ENCODE results near the gene IWS1. TPM values are rescaled to one million over a fixed set of nuclear protein-coding genes. Genes with fewer than 3 reads are reported as not detected.

Gene IWS1
- total and polyA plus RNA-seq, 7 experiments from 2014 or later = 15.7 to 57.5 (median 39.7) TPM

DNA sequence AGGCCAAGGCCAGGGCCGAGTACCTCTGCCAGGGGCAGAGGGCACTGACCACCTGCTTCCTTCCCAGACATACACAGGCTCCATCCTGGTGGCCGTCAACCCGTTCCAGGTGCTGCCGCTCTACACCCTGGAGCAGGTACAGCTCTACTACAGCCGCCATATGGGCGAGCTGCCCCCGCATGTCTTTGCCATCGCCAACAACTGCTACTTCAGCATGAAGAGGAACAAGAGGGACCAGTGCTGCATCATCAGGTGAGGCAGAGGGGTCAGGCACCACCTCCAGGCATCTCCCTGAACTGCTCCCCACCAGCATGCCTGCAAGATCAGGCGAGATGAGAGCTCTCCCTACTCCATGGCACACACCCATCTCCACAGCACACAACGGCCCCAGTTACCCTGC, 40.3 kb upstream of the IWS1 start:
- Histone ChIP-seq H3K27ac (ENCODE audit: low read depth, low read length) (no peak overlapping the region), H3K27me3 (ENCODE audit: control insufficient read depth in 2 of 2, insufficient read depth in 2 of 2, low read length in 2 of 2) (no peaks in the 10 kb centered on the region), H3K9me3 (ENCODE audit: control insufficient read depth in 2 of 3, low read length in 3 of 3) (no peaks in the 10 kb centered on the region), H3K4me3 (ENCODE audit: low read length) (no peak overlapping the region), H3K36me3 (ENCODE audit: control insufficient read depth in 2 of 3, insufficient read depth in 3 of 3, low read length in 3 of 3) (no peaks in the 10 kb centered on the region), H3K4me1 (ENCODE audit: control insufficient read depth in 2 of 2, insufficient read depth in 2 of 2, low read length in 2 of 2) (no peaks in the 10 kb centered on the region)
- ChIA-PET POLR2A (no interaction called here), CTCF (no interaction called here)
- H3K27me3 Mint-ChIP-seq = peaks cover 0 to 37% (median 0%) of the 10 kb centered on the region in 5 donors
- intact Hi-C loops (cut with micrococcal nuclease) = no loop called here
- H3K9me3 Mint-ChIP-seq = peaks cover 0 to 5% (median 0%) of the 10 kb centered on the region in 11 donors
- no peak overlapping the region for H3K27ac Mint-ChIP-seq
- no peak overlapping the region for H3K4me3 Mint-ChIP-seq
- peaks cover 0 to 7% (median 0%) of the 10 kb centered on the region in 5 donors for H3K36me3 Mint-ChIP-seq
- ATAC-seq (no peak), DNase-seq (no peak)
- peaks cover 0 to 20% (median 0%) of the 10 kb centered on the region in 7 donors for H3K4me1 Mint-ChIP-seq

- intact Hi-C loops (cut with micrococcal nuclease) = no loop called here
- ChIA-PET CTCF (no interaction called here), POLR2A (no interaction called here)
- Mint-ChIP-seq H3K27me3 (peaks cover 0 to 39% (median 0%) of the 10 kb centered on the region in 5 donors), H3K4me1 (peaks cover 0 to 20% (median 0%) of the 10 kb centered on the region in 7 donors), H3K9me3 (peaks cover 0 to 5% (median 0%) of the 10 kb centered on the region in 11 donors), H3K36me3 (peaks cover 0 to 7% (median 0%) of the 10 kb centered on the region in 5 donors), H3K27ac (no peak overlapping the region), H3K4me3 (no peak overlapping the region)
- DNase-seq (no peak), ATAC-seq (no peak)
- Histone ChIP-seq H3K36me3 (ENCODE audit: control insufficient read depth in 2 of 3, insufficient read depth in 3 of 3, low read length in 3 of 3) (no peaks in the 10 kb centered on the region), H3K27me3 (ENCODE audit: control insufficient read depth in 2 of 2, insufficient read depth in 2 of 2, low read length in 2 of 2) (no peaks in the 10 kb centered on the region), H3K27ac (ENCODE audit: low read depth, low read length) (no peak overlapping the region), H3K4me3 (ENCODE audit: low read length) (no peak overlapping the region), H3K4me1 (ENCODE audit: control insufficient read depth in 2 of 2, insufficient read depth in 2 of 2, low read length in 2 of 2) (no peaks in the 10 kb centered on the region), H3K9me3 (ENCODE audit: control insufficient read depth in 2 of 3, low read length in 3 of 3) (no peaks in the 10 kb centered on the region)
Measured at GRCh38 chr2:127566139-127566417, 39.8 kb upstream of the IWS1 start.

GRCh38 chr2:127565261-127566138, 39.2 kb upstream of the IWS1 start:
- H3K4me1 ChIP-seq (ENCODE audit: control insufficient read depth in 2 of 2, insufficient read depth in 2 of 2, low read length in 2 of 2) = no peaks in the 10 kb centered on the region
- POLR2A ChIA-PET = no interaction called here
- no peaks in the 10 kb centered on the region for H3K27me3 ChIP-seq (ENCODE audit: control insufficient read depth in 2 of 2, insufficient read depth in 2 of 2, low read length in 2 of 2)
- no peak overlapping the region for H3K27ac ChIP-seq (ENCODE audit: low read depth, low read length)
- Mint-ChIP-seq H3K4me3 (no peak overlapping the region), H3K27me3 (peaks cover 0 to 42% (median 0%) of the 10 kb centered on the region in 5 donors), H3K9me3 (peaks cover 0 to 5% (median 0%) of the 10 kb centered on the region in 11 donors), H3K36me3 (peaks cover 0 to 7% (median 0%) of the 10 kb centered on the region in 5 donors), H3K4me1 (peaks cover 0 to 20% (median 0%) of the 10 kb centered on the region in 7 donors), H3K27ac (no peak overlapping the region)
- CTCF ChIA-PET = no interaction called here
- ATAC-seq = no peak
- H3K9me3 ChIP-seq (ENCODE audit: control insufficient read depth in 2 of 3, low read length in 3 of 3) = no peaks in the 10 kb centered on the region
- no peak for DNase-seq
- no peaks in the 10 kb centered on the region for H3K36me3 ChIP-seq (ENCODE audit: control insufficient read depth in 2 of 3, insufficient read depth in 3 of 3, low read length in 3 of 3)
- intact Hi-C loops (cut with micrococcal nuclease) = no loop called here
- H3K4me3 ChIP-seq (ENCODE audit: low read length) = no peak overlapping the region

- no peaks in the 10 kb centered on the region for H3K27me3 ChIP-seq (ENCODE audit: control insufficient read depth in 2 of 2, insufficient read depth in 2 of 2, low read length in 2 of 2)
- intact Hi-C loops (cut with micrococcal nuclease) = no loop called here
- no peaks in the 10 kb centered on the region for H3K36me3 ChIP-seq (ENCODE audit: control insufficient read depth in 2 of 3, insufficient read depth in 3 of 3, low read length in 3 of 3)
- no peak for ATAC-seq
- H3K27ac ChIP-seq (ENCODE audit: low read depth, low read length) = no peak overlapping the region
- Mint-ChIP-seq H3K27ac (peak overlapping the region in 1 of 9 donors; percentile 36), H3K36me3 (peaks cover 0 to 7% (median 0%) of the 10 kb centered on the region in 5 donors), H3K27me3 (peaks cover 0 to 39% (median 0%) of the 10 kb centered on the region in 5 donors), H3K4me1 (peaks cover 0 to 20% (median 0%) of the 10 kb centered on the region in 7 donors), H3K9me3 (peaks cover 0 to 5% (median 0%) of the 10 kb centered on the region in 11 donors), H3K4me3 (no peak overlapping the region)
- DNase-seq = no peak
- ChIA-PET CTCF (interaction anchor here (0.6 kb wide), 1 partner anchor 22 kb away, joined by 5 read pairs; no protein-coding TSS in a partner anchor), POLR2A (no interaction called here)
- H3K4me1 ChIP-seq (ENCODE audit: control insufficient read depth in 2 of 2, insufficient read depth in 2 of 2, low read length in 2 of 2) = no peaks in the 10 kb centered on the region
- H3K4me3 ChIP-seq (ENCODE audit: low read length) = no peak overlapping the region
- H3K9me3 ChIP-seq (ENCODE audit: control insufficient read depth in 2 of 3, low read length in 3 of 3) = no peaks in the 10 kb centered on the region
Measured at GRCh38 chr2:127564429-127565260, 38.4 kb upstream of the IWS1 start.

DNA sequence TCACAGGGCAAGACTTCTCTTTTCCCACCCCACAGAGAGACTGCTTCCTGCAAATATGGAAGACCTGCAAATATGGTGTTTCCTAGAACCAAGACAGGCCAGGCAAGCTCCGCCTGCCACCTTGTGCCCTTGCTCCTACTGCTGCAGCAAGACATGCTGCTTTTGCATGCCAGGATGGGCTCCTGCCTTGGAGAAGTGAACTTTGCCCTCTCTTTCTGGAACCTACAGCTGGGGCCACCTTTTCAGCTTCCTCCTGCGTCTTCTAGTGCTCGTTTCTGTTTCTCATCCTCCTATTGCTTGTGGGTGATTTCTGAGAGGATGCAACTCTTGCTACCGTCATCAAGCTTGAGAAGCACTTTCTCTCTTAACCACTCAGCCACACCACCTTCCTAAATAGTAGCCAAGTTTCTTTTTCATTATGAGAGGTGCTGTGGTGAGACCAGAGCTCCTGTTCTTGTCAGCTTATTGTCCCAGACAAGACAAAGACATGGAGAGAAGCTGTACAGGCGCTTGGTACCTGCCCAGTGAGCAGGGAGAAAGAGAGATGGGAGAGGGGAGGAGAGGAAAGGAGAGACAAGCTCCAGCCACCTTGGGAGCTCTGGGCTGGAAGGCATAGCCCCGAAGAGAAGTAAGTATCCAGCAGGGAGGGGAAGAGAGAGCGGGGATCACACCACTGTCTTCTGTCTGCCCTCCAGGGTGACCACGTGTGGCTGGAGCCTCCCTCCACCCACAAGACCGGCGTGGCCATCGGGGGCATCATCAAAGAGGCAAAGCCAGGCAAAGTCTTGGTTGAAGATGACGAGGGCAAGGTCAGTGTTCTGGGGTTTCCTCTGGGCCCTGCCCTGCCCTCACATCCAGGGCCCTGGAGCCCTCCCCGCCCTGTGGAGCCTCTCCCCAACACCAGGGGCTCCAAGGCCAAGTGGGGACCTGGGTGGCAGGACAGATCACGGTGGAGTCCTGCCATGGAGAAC, 37.5 kb upstream of the IWS1 start:
- H3K27me3 ChIP-seq (ENCODE audit: control insufficient read depth in 2 of 2, insufficient read depth in 2 of 2, low read length in 2 of 2) = no peaks in the 10 kb centered on the region
- no peak overlapping the region for H3K27ac ChIP-seq (ENCODE audit: low read depth, low read length)
- DNase-seq (no peak), ATAC-seq (no peak)
- Mint-ChIP-seq H3K27me3 (peaks cover 0 to 40% (median 0%) of the 10 kb centered on the region in 5 donors), H3K4me1 (peaks cover 0 to 20% (median 0%) of the 10 kb centered on the region in 7 donors), H3K27ac (peak overlapping the region in 3 of 9 donors; percentile 25 to 77 (median 29)), H3K36me3 (peaks cover 0 to 7% (median 0%) of the 10 kb centered on the region in 5 donors), H3K9me3 (peaks cover 0 to 5% (median 0%) of the 10 kb centered on the region in 11 donors), H3K4me3 (peak overlapping the region in 1 of 10 donors; percentile 73)
- no peak overlapping the region for H3K4me3 ChIP-seq (ENCODE audit: low read length)
- ChIA-PET CTCF (no interaction called here), POLR2A (no interaction called here)
- no peaks in the 10 kb centered on the region for H3K36me3 ChIP-seq (ENCODE audit: control insufficient read depth in 2 of 3, insufficient read depth in 3 of 3, low read length in 3 of 3)
- intact Hi-C loops (cut with micrococcal nuclease) = loop anchor here in 1 of 2 donors (1.0 kb wide), 1 partner anchor 37 kb away; the partner anchor contains the start of gene IWS1
- no peaks in the 10 kb centered on the region for H3K9me3 ChIP-seq (ENCODE audit: control insufficient read depth in 2 of 3, low read length in 3 of 3)
- H3K4me1 ChIP-seq (ENCODE audit: control insufficient read depth in 2 of 2, insufficient read depth in 2 of 2, low read length in 2 of 2) = no peaks in the 10 kb centered on the region

- CTCF ChIA-PET = no interaction called here
- H3K4me3 ChIP-seq (ENCODE audit: low read length) = no peak overlapping the region
- Mint-ChIP-seq H3K4me1 (peaks cover 0 to 20% (median 0%) of the 10 kb centered on the region in 7 donors), H3K36me3 (peaks cover 0 to 7% (median 0%) of the 10 kb centered on the region in 5 donors), H3K4me3 (no peak overlapping the region), H3K27ac (peak overlapping the region in 1 of 9 donors; percentile 52), H3K9me3 (peaks cover 0 to 5% (median 2%) of the 10 kb centered on the region in 11 donors), H3K27me3 (peaks cover 0 to 47% (median 2%) of the 10 kb centered on the region in 5 donors)
- POLR2A ChIA-PET = no interaction called here
- no peaks in the 10 kb centered on the region for H3K4me1 ChIP-seq (ENCODE audit: control insufficient read depth in 2 of 2, insufficient read depth in 2 of 2, low read length in 2 of 2)
- H3K27ac ChIP-seq (ENCODE audit: low read depth, low read length) = no peak overlapping the region
- H3K27me3 ChIP-seq (ENCODE audit: control insufficient read depth in 2 of 2, insufficient read depth in 2 of 2, low read length in 2 of 2) = no peaks in the 10 kb centered on the region
- DNase-seq (no peak), ATAC-seq (no peak)
- intact Hi-C loops (cut with micrococcal nuclease) = loop anchor here in 1 of 2 donors (1.0 kb wide), 1 partner anchor 37 kb away; the partner anchor contains the start of gene IWS1
- H3K36me3 ChIP-seq (ENCODE audit: control insufficient read depth in 2 of 3, insufficient read depth in 3 of 3, low read length in 3 of 3) = no peaks in the 10 kb centered on the region
- H3K9me3 ChIP-seq (ENCODE audit: control insufficient read depth in 2 of 3, low read length in 3 of 3) = no peaks in the 10 kb centered on the region
Measured at GRCh38 chr2:127562936-127563335, 36.6 kb upstream of the IWS1 start.

Measured in naive thymus-derived CD4-positive, alpha-beta T cell (primary cell).